Gastroesophageal sphincter (tissue), 4 donors: Measurements from ENCODE around the gene LCMT1. TPM values are rescaled to one million over a fixed set of nuclear protein-coding genes. Genes with fewer than 3 reads are reported as not detected.

Experiments
- ATAC-seq: fragments of 150-250 bp; one replicate; pipeline ENCODE4 v1.9.1; 2016; ENCODE audit warnings: mild to moderate bottlenecking, moderate library complexity
- H3K27ac ChIP-seq, 4 donors: fragments of 200-600 bp; sonication (generic) in 3 of 4; 1 replicate in 3 of 4; 2 replicates in 1 of 4; pipeline ENCODE4 v1.5.1; 2016 to 2019
- H3K27me3 ChIP-seq: fragments of 200-600 bp; sonication (generic); one replicate; pipeline ENCODE4 v1.5.1; 2019
- H3K36me3 ChIP-seq, 2 donors: fragments of 200-600 bp; sonication (generic); one replicate each; pipeline ENCODE4 v1.5.1; 2019; ENCODE audit warnings: control low read depth in 1 of 2
- H3K4me1 ChIP-seq, 3 donors: fragments of 200-600 bp; sonication (generic); 1 replicate in 2 of 3; 2 replicates in 1 of 3; pipeline ENCODE4 v1.5.1; 2016 to 2019; ENCODE audit warnings: control low read depth in 2 of 3
- H3K4me3 ChIP-seq, 2 donors: fragments of 200-600 bp; sonication (generic); one replicate each; pipeline ENCODE4 v1.5.1; 2019; ENCODE audit warnings: mild to moderate bottlenecking in 1 of 2, moderate library complexity in 1 of 2
- H3K9me3 ChIP-seq, 3 donors: fragments of 200-600 bp; sonication (generic); one replicate each; pipeline ENCODE4 v1.5.1; 2017 to 2019; ENCODE audit warnings: control low read depth in 2 of 3
- CTCF ChIP-seq, 4 experiments: fragments of 200-600 bp in 2 of 4; fragments of 450-650 bp in 2 of 4; sonication (generic) in 1 of 4; IDR thresholded peaks; one replicate each; pipeline ENCODE4 v1.5.1; 2017 to 2019; ENCODE audit warnings: antibody characterized with exemption in 4 of 4, mild to moderate bottlenecking in 2 of 4, moderate library complexity in 2 of 4
- EP300 ChIP-seq: sonication (generic); formaldehyde crosslinking; IDR thresholded peaks from one replicate; pipeline ENCODE4 v1.6.1; 2017; ENCODE audit warnings: antibody characterized with exemption, mild to moderate bottlenecking
- POLR2A ChIP-seq, 2 donors: fragments of 450-650 bp; IDR thresholded peaks; one replicate each; pipeline ENCODE4 v1.6.1; 2017; ENCODE audit warnings: antibody characterized with exemption in 2 of 2, mild to moderate bottlenecking in 2 of 2, moderate library complexity in 1 of 2
- POLR2AphosphoS5 ChIP-seq: sonication (generic); formaldehyde crosslinking; IDR thresholded peaks from one replicate; pipeline ENCODE4 v1.6.1; 2017; ENCODE audit warnings: antibody characterized with exemption
- WGBS, 2 donors: methylation state at CpG; one replicate each; pipeline ENCODE4 v1.1.5; 2018; ENCODE audit warnings: low coverage in 1 of 2; 5-methylcytosine and 5-hydroxymethylcytosine counted together
- small RNA-seq, 4 donors: library from RNA; depleted of rRNA; stranded (forward); fragments of <200 nt; gene quantifications; one replicate each; pipeline ENCODE3, GENCODE V24; 2016
- total RNA-seq, 4 donors: library from RNA; depleted of rRNA; stranded (reverse); fragments of >200 nt; gene quantifications; one replicate each; pipeline ENCODE4 v1.1.0, GENCODE V29; 2016

The LCMT1 gene
- total RNA-seq, 4 donors from 2014 or later, result 15.1 to 49.3 (median 24.9) TPM

- H3K36me3 ChIP-seq, result no peaks in the 10 kb centered on the region
- peaks cover 0 to 9% (median 0%) of the 10 kb centered on the region in 3 donors for H3K4me1 ChIP-seq
- no peak overlapping the region for H3K27ac ChIP-seq
- no peak overlapping the region for H3K4me3 ChIP-seq
- H3K9me3 ChIP-seq, result no peaks in the 10 kb centered on the region
- no peaks in the 10 kb centered on the region for H3K27me3 ChIP-seq
- TF ChIP-seq POLR2A (IDR thresholded peaks at IDR 0.05) (no peak), POLR2AphosphoS5 (no peak), EP300 (no peak), CTCF (IDR thresholded peaks at IDR 0.05) (no peak)
- no peak for ATAC-seq
- 70 to 91% methylated on average over 4 to 6 of the region's 7 CpGs for WGBS, 2 donors
Observed at GRCh38 chr16:25224731-25225319, 113.3 kb downstream of the LCMT1 start.

Small RNA genes within 50 kb of the gene (small RNA-seq; reads per million reads assigned to genes)
- 0 reads per million in 4 donors for gene RN7SL557P

Other genes starting within 250 kb of the LCMT1 start
- 10 to 100 TPM; 40.8 to 51.2 (median 46.2) TPM for gene ARHGAP17, start 96.4 kb upstream of the LCMT1 start, total RNA-seq
- not detected for gene AQP8, start 105.2 kb downstream of the LCMT1 start, total RNA-seq
- gene ZKSCAN2, start 146.1 kb downstream of the LCMT1 start, total RNA-seq, result 1 to 10 TPM; 3.6 to 6.8 (median 5.5) TPM